H9 (cell line): ENCODE measurements around the gene LAMA3. TPM values are rescaled to one million over a fixed set of nuclear protein-coding genes. Genes with fewer than 3 reads are reported as not detected.

ENCODE experiments used
- DNase-seq: peaks from one replicate; pipeline ENCODE4 v3.0.0-alpha.2; 2017
- H2AFZ ChIP-seq: one replicate; pipeline ENCODE4 v1.6.1; 2013; ENCODE audit warnings: mild to moderate bottlenecking, low read length, control low read depth, moderate library complexity
- H2AK5ac ChIP-seq: 2 replicates; pipeline ENCODE4 v1.6.1; 2013; ENCODE audit warnings: low read length, control low read depth, mixed read lengths; ENCODE audit not compliant: insufficient read length
- H2BK120ac ChIP-seq: one replicate; pipeline ENCODE4 v1.6.1; 2013; ENCODE audit warnings: low read depth, mild to moderate bottlenecking, low read length, control low read depth, inconsistent platforms; ENCODE audit not compliant: poor library complexity, severe bottlenecking
- H2BK12ac ChIP-seq: 2 replicates; pipeline ENCODE4 v1.6.1; 2013; ENCODE audit warnings: low read length, control low read depth, mixed read lengths, low read depth; ENCODE audit not compliant: insufficient read length
- H2BK15ac ChIP-seq: 2 replicates; pipeline ENCODE4 v1.6.1; 2013; ENCODE audit warnings: low read depth, low read length, control low read depth
- H2BK20ac ChIP-seq: one replicate; pipeline ENCODE4 v1.6.1; 2013; ENCODE audit warnings: low read depth, mild to moderate bottlenecking, low read length, control low read depth, inconsistent platforms; ENCODE audit not compliant: poor library complexity, severe bottlenecking
- H2BK5ac ChIP-seq: 2 replicates; pipeline ENCODE4 v1.6.1; 2013; ENCODE audit warnings: low read length, control low read depth, mixed read lengths; ENCODE audit not compliant: insufficient read length
- H3K14ac ChIP-seq: 2 replicates; pipeline ENCODE4 v1.6.1; 2013; ENCODE audit warnings: low read length, control low read depth; ENCODE audit not compliant: insufficient read depth
- H3K18ac ChIP-seq: 2 replicates; pipeline ENCODE4 v1.6.1; 2013; ENCODE audit warnings: low read depth, mild to moderate bottlenecking, mixed read lengths, low read length, control low read depth; ENCODE audit not compliant: insufficient read length
- H3K23ac ChIP-seq: 2 replicates; pipeline ENCODE4 v1.6.1; 2013; ENCODE audit warnings: low read length, control low read depth, mixed read lengths, low read depth; ENCODE audit not compliant: insufficient read length
- H3K23me2 ChIP-seq: 2 replicates; pipeline ENCODE4 v1.6.1; 2013; ENCODE audit warnings: low read depth, mild to moderate bottlenecking, mixed read lengths, low read length, control low read depth; ENCODE audit not compliant: insufficient read length, poor library complexity, severe bottlenecking
- H3K27ac ChIP-seq: 2 replicates; pipeline ENCODE4 v1.5.1; 2013; ENCODE audit warnings: low read length, control low read depth, mixed read lengths, low read depth; ENCODE audit not compliant: insufficient read length
- H3K27me3 ChIP-seq: 2 replicates; pipeline ENCODE4 v1.6.1; 2013; ENCODE audit warnings: low read length, control low read depth, inconsistent platforms; ENCODE audit not compliant: insufficient read depth
- H3K4ac ChIP-seq: 2 replicates; pipeline ENCODE4 v1.6.1; 2013; ENCODE audit warnings: low read depth, mild to moderate bottlenecking, control low read depth, inconsistent platforms, low read length, moderate library complexity
- H3K4me1 ChIP-seq: 2 replicates; pipeline ENCODE4 v1.6.1; 2013; ENCODE audit warnings: low read length, control low read depth, inconsistent platforms; ENCODE audit not compliant: insufficient read depth
- H3K4me2 ChIP-seq: 2 replicates; pipeline ENCODE4 v1.6.1; 2013; ENCODE audit warnings: low read length, control low read depth, mixed read lengths; ENCODE audit not compliant: insufficient read length, insufficient read depth
- H3K56ac ChIP-seq: 2 replicates; pipeline ENCODE4 v1.6.1; 2013; ENCODE audit warnings: low read depth, mild to moderate bottlenecking, mixed read lengths, low read length, control low read depth; ENCODE audit not compliant: insufficient read length
- H3K79me1 ChIP-seq: 2 replicates; pipeline ENCODE4 v1.6.1; 2013; ENCODE audit warnings: low read depth, mild to moderate bottlenecking, moderate library complexity, low read length, control low read depth, inconsistent platforms; ENCODE audit not compliant: insufficient read depth, poor library complexity, severe bottlenecking
- H3K79me2 ChIP-seq: 2 replicates; pipeline ENCODE4 v1.6.1; 2013; ENCODE audit warnings: low read length, control low read depth, inconsistent platforms; ENCODE audit not compliant: insufficient read depth
- H3K9ac ChIP-seq: 2 replicates; pipeline ENCODE4 v1.6.1; 2013; ENCODE audit warnings: low read length, control low read depth, mixed read lengths; ENCODE audit not compliant: insufficient read length; ENCODE audit errors: extremely low read depth
- H3K9me3 ChIP-seq: one replicate; pipeline ENCODE4 v1.6.1; 2013; ENCODE audit warnings: low read depth, low read length, inconsistent platforms; ENCODE audit not compliant: control insufficient read depth
- H3T11ph ChIP-seq: one replicate; pipeline ENCODE4 v1.6.1; 2013; ENCODE audit warnings: mild to moderate bottlenecking, low read length, control low read depth, inconsistent platforms
- H4K20me1 ChIP-seq: one replicate; pipeline ENCODE4 v1.6.1; 2013; ENCODE audit not compliant: control insufficient read depth, insufficient read length, insufficient read depth
- H4K5ac ChIP-seq: 2 replicates; pipeline ENCODE4 v1.6.1; 2013; ENCODE audit warnings: low read depth, mild to moderate bottlenecking, mixed read lengths, low read length, control low read depth; ENCODE audit not compliant: insufficient read length
- H4K8ac ChIP-seq: replicated peaks from 2 replicates; pipeline ENCODE4 v1.6.1; 2013; ENCODE audit warnings: low read length, control low read depth, mixed read lengths, low read depth; ENCODE audit not compliant: insufficient read length
- H4K91ac ChIP-seq: 2 replicates; pipeline ENCODE4 v1.6.1; 2013; ENCODE audit warnings: low read depth, mild to moderate bottlenecking, moderate library complexity, mixed read lengths, low read length, control low read depth; ENCODE audit not compliant: insufficient read length
- H3K27ac Mint-ChIP-seq, 3 experiments: 2 replicates in 2 of 3; 3 replicates in 1 of 3; pipeline ENCODE4 v1.8.0; 2020 to 2021; ENCODE audit warnings: mixed read lengths in 3 of 3, mild to moderate bottlenecking in 1 of 3, moderate library complexity in 1 of 3
- H3K27me3 Mint-ChIP-seq: 2 replicates; pipeline ENCODE4 v1.8.0; 2021; ENCODE audit warnings: low read depth, mild to moderate bottlenecking, moderate library complexity, mixed read lengths
- H3K36me3 Mint-ChIP-seq, 3 experiments: 2 replicates in 2 of 3; 3 replicates in 1 of 3; pipeline ENCODE4 v1.8.0; 2020 to 2021; ENCODE audit warnings: low read depth in 3 of 3, mixed read lengths in 3 of 3; ENCODE audit not compliant: insufficient read depth in 1 of 3
- H3K4me1 Mint-ChIP-seq, 2 experiments: 2 replicates each; pipeline ENCODE4 v1.8.0; 2020; ENCODE audit warnings: mixed read lengths in 2 of 2
- H3K4me3 Mint-ChIP-seq, 2 experiments: 2 replicates in 1 of 2; 3 replicates in 1 of 2; pipeline ENCODE4 v1.8.0; 2020 to 2021; ENCODE audit warnings: mild to moderate bottlenecking in 2 of 2, mixed read lengths in 2 of 2, moderate library complexity in 1 of 2
- H3K9me3 Mint-ChIP-seq, 2 experiments: 2 replicates in 1 of 2; 3 replicates in 1 of 2; pipeline ENCODE4 v1.8.0; 2020; ENCODE audit warnings: mild to moderate bottlenecking in 2 of 2, mixed read lengths in 2 of 2, moderate library complexity in 1 of 2
- WGBS: extraction: QIAGEN DNeasy Blood & Tissue Kit; methylation state at CpG from one replicate; pipeline ENCODE4 v1.1.7; 2013; ENCODE audit warnings: missing lambda C conversion rate, low lambda C conversion rate, mixed read lengths; ENCODE audit not compliant: insufficient read length; ENCODE audit errors: extremely low coverage; 5-methylcytosine and 5-hydroxymethylcytosine counted together
- total RNA-seq: library from RNA; stranded (reverse); gene quantifications from 2 replicates; pipeline ENCODE4 v1.2.1, GENCODE V29; 2021
- TF ChIP-seq, protein P1 (sequence below): fragments of 200-600 bp; sonication (generic); conservative IDR thresholded peaks from 3 replicates; pipeline ENCODE4 v1.8.0; 2021; ENCODE audit warnings: antibody characterized with exemption, mild to moderate bottlenecking

The LAMA3 gene
- total RNA-seq, 1 experiment from 2014 or later, result 0.33 TPM

DNA sequence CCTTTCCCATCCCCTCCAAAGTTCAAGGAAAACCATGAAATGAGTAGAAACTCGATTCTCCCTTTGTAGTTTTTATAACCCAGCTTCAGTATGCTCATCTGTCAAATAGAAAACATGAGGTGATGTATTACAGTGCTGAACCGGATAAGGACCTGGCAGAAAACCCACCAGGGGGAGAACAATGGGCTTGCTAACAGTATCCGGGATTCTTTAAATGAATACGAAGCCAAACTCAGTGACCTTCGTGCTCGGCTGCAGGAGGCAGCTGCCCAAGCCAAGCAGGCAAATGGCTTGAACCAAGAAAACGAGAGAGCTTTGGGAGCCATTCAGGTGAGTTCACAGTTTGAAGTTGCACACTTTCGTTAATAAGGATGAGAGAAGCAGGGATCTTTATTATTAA lies 211.7 kb downstream of the LAMA3 start:
- H3K4me2 ChIP-seq, result no peak overlapping the region
- no peak for DNase-seq
- no peak overlapping the region for H3K9ac ChIP-seq
- H3K9me3 ChIP-seq, result no peaks in the 10 kb centered on the region
- TF ChIP-seq, protein P1, sequence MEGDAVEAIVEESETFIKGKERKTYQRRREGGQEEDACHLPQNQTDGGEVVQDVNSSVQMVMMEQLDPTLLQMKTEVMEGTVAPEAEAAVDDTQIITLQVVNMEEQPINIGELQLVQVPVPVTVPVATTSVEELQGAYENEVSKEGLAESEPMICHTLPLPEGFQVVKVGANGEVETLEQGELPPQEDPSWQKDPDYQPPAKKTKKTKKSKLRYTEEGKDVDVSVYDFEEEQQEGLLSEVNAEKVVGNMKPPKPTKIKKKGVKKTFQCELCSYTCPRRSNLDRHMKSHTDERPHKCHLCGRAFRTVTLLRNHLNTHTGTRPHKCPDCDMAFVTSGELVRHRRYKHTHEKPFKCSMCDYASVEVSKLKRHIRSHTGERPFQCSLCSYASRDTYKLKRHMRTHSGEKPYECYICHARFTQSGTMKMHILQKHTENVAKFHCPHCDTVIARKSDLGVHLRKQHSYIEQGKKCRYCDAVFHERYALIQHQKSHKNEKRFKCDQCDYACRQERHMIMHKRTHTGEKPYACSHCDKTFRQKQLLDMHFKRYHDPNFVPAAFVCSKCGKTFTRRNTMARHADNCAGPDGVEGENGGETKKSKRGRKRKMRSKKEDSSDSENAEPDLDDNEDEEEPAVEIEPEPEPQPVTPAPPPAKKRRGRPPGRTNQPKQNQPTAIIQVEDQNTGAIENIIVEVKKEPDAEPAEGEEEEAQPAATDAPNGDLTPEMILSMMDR, result no peak
- no CpG with 5 or more reads among the region's 8 CpGs for WGBS
- peaks cover 7 to 9% of the 10 kb centered on the region in 2 experiments for H3K4me1 Mint-ChIP-seq
- H3K9me3 Mint-ChIP-seq, result no peaks in the 10 kb centered on the region
- no peak overlapping the region for H2BK5ac ChIP-seq
- H4K5ac ChIP-seq, result no peak overlapping the region
- no peak overlapping the region for H2BK20ac ChIP-seq
- H3K4ac ChIP-seq, result no peak overlapping the region
- H3K79me2 ChIP-seq, result no peaks in the 10 kb centered on the region
- no peak overlapping the region for H4K8ac ChIP-seq
- no peak overlapping the region for H3K18ac ChIP-seq
- no peaks in the 10 kb centered on the region; the same call in 1 of the 2 replicates for H3K4me1 ChIP-seq
- H2BK120ac ChIP-seq, result no peak overlapping the region
- no peak overlapping the region for H2AFZ ChIP-seq
- H3T11ph ChIP-seq, result no peak overlapping the region
- no peak overlapping the region for H3K56ac ChIP-seq
- no peak overlapping the region for H2BK15ac ChIP-seq
- no peak overlapping the region for H2BK12ac ChIP-seq
- no peak overlapping the region for H3K27ac Mint-ChIP-seq
- H3K27me3 Mint-ChIP-seq, result no peaks in the 10 kb centered on the region
- H3K23ac ChIP-seq, result no peak overlapping the region
- no peaks in the 10 kb centered on the region for H3K36me3 Mint-ChIP-seq
- no peaks in the 10 kb centered on the region for H4K20me1 ChIP-seq
- H3K27me3 ChIP-seq, result no peaks in the 10 kb centered on the region
- no peak overlapping the region for H4K91ac ChIP-seq
- no peaks in the 10 kb centered on the region for H3K79me1 ChIP-seq
- H3K14ac ChIP-seq, result no peak overlapping the region
- no peak overlapping the region for H3K27ac ChIP-seq
- H3K23me2 ChIP-seq, result no peaks in the 10 kb centered on the region
- H2AK5ac ChIP-seq, result no peak overlapping the region
- H3K4me3 Mint-ChIP-seq, result no peak overlapping the region
